NB4 (cell line): Measurements from ENCODE around the gene XPO4.

Source experiments
- DNase-seq: peaks from one replicate; pipeline ENCODE4 v3.0.0; 2010; ENCODE audit warnings: low read depth
- H3K4me3 ChIP-seq: one replicate; pipeline ENCODE4 v1.5.1; 2011; ENCODE audit warnings: mild to moderate bottlenecking, low read depth, low read length, moderate library complexity
- MYC ChIP-seq: IDR thresholded peaks from 2 replicates; pipeline ENCODE4 v1.6.1; 2011; ENCODE audit warnings: low read depth, low read length
- POLR2A ChIP-seq: IDR thresholded peaks from 2 replicates; pipeline ENCODE4 v1.6.1; 2011; ENCODE audit warnings: mild to moderate bottlenecking; ENCODE audit not compliant: insufficient read length; ENCODE audit errors: extremely low read depth
- TF ChIP-seq, protein P1 (sequence below): IDR thresholded peaks from 2 replicates; pipeline ENCODE4 v1.6.1; 2011; ENCODE audit warnings: low read depth, low read length
- TF ChIP-seq, protein P2 (sequence below): IDR thresholded peaks from one replicate; pipeline ENCODE4 v1.5.1; 2012; ENCODE audit warnings: low read depth, low read length

XPO4 gene

DNA sequence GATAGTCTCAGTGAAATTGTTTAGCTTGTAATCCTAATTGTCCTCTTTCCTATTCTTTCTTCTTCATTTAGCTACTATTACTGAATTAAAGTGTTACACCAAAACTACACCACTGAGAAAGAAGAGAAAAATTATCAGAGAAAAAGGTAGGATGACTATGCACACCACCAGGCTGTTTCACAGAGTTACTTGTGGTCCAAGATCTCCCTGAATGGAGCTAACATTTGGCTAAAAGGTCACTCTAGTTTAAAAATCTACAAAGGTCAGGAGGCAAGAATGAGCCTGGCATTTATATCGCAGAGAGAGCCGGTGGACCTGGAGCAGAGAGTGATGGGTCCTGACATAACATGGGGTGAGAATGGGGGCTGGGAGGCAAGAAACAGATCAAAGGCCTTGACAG, 91.7 kb downstream of the XPO4 start:
- DNase-seq: no peak

DNA sequence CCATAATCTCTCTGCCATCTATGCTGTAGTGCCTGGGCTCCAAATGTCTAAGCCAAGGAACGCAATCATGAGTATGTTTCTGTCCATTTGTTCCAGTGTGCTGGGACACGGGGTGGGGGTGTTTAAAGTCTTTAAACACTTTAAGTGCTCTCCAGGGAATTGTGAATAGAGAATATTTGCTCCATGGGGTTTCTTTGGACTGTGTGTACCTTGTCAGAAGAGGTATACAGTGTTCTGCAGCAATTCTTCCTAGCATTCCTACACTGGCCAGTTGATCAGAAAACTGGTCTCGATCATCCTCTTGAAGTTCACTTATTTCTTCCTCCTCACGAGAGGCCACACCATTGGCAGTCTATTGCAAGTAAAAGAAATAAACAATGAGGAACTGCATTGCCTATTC, 93.7 kb downstream of the XPO4 start:
- DNase-seq: no peak
- TF ChIP-seq MYC: no peak
- TF ChIP-seq, protein P1, sequence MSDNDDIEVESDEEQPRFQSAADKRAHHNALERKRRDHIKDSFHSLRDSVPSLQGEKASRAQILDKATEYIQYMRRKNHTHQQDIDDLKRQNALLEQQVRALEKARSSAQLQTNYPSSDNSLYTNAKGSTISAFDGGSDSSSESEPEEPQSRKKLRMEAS: no peak
- TF ChIP-seq, protein P2, sequence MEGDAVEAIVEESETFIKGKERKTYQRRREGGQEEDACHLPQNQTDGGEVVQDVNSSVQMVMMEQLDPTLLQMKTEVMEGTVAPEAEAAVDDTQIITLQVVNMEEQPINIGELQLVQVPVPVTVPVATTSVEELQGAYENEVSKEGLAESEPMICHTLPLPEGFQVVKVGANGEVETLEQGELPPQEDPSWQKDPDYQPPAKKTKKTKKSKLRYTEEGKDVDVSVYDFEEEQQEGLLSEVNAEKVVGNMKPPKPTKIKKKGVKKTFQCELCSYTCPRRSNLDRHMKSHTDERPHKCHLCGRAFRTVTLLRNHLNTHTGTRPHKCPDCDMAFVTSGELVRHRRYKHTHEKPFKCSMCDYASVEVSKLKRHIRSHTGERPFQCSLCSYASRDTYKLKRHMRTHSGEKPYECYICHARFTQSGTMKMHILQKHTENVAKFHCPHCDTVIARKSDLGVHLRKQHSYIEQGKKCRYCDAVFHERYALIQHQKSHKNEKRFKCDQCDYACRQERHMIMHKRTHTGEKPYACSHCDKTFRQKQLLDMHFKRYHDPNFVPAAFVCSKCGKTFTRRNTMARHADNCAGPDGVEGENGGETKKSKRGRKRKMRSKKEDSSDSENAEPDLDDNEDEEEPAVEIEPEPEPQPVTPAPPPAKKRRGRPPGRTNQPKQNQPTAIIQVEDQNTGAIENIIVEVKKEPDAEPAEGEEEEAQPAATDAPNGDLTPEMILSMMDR: no peak
- TF ChIP-seq POLR2A: no peak
- no peak overlapping the region for H3K4me3 ChIP-seq

More for the DNA sequence above, 91.7 kb downstream of the XPO4 start:
- no peak overlapping the region for H3K4me3 ChIP-seq
- TF ChIP-seq MYC (no peak), POLR2A (no peak)
- TF ChIP-seq, protein P1: no peak
- TF ChIP-seq, protein P2: no peak

GRCh38 chr13:20803180-20803965, 99.2 kb downstream of the XPO4 start:
- no peak for DNase-seq
- no peak for TF ChIP-seq MYC
- H3K4me3 ChIP-seq: no peak overlapping the region

DNA sequence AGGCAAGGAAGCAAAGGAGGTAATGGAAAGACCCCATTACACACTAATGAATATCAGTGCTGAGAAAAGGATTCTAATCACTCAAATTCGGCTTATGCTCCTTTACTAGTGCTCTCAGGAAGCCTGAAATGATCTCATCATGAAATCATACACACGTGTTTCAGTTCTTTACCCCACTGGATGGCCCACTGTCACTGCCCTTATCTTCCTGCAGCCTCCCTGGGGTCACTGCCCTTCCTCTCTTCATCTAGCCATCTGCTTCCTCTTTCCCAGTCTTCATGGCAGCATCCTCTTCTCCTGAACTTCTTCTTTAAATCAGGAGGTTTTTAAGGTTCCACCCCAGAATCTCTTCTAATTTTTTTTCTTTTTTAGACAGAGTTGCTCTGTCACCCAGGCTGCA, 100.8 kb downstream of the XPO4 start:
- H3K4me3 ChIP-seq: no peak overlapping the region
- no peak for TF ChIP-seq MYC
- TF ChIP-seq POLR2A: no peak
- TF ChIP-seq, protein P1: peak; percentile 59
- DNase-seq: peak; percentile 56

DNA sequence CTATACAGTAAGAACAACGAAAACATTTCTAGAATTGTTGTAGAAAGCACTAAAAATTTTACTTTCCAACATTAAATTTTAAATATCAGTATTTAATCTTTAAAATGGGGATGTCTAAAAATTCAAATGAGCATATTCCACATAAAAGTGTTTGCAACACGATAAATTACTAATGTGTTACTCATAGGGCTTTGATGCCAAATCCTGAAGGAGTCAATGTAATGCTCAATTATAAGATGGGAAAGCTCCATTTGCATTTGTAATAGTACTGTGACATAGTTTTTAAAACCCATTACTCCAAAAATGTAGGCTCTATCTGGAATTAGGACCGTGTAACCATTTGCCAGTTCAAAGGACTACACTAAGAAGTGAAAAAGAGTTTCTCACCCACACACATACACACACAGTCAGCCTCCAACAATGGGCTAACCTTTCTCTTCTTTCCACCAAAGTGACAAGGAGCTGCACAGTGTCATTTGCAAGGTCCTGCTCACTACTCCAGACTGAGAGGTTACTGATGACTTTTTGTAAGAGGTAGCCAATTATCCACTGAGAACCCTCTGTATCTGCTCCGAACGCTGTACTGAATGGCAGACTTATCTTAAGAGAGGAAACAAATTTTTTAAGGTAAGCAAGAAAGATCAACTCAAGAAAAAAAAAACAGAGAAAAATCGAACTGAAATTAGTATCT, 102.7 kb downstream of the XPO4 start:
- no peak for DNase-seq
- TF ChIP-seq MYC (no peak), POLR2A (no peak)
- TF ChIP-seq, protein P1: no peak
- TF ChIP-seq, protein P2: no peak
- no peak overlapping the region for H3K4me3 ChIP-seq

DNA sequence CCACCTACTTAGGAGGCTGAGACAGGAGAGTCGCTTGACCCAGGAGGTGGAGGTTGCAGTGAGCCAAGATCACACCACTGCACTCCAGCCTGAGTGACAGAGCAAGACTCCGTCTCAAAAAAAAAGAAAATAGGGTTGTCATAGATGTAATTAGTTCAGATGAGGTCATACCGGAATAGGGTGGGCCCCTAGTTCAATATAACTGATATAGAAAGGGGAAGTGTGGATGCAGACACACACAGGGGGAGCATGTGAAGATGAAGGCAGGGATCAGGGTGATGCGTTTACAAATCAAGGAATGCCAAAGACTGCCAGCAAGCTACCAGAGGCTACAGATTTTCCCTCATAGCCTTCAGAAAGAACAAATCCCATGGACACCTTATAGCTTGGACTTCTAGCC, 104.5 kb downstream of the XPO4 start:
- no peak for TF ChIP-seq POLR2A
- no peak for TF ChIP-seq MYC
- TF ChIP-seq, protein P2: no peak
- TF ChIP-seq, protein P1: no peak
- H3K4me3 ChIP-seq: no peak overlapping the region
- DNase-seq: peak; percentile 34
